ENCODE results near the gene GOLGA3.

DNA sequence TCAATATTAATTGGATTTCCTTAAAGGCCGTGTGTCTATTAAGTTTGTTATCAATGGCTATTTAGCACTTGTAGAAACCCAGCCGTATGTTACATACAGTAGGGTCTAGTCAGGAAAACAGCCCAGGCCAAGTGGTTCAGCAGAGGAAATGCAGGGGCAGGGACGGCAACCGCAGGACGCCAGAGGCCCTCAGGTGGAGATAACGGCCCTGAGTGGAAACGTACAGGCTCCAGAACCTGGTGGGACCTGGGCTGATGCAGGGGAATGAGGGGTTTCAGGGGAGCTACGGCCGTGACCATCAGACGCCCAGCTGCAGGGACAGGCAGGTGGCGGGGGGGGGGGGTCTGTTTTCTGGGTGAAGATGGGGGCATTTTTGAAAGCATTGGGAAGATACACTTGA is 63.3 kb downstream of the GOLGA3 start:
- TF ChIP-seq, protein P1, sequence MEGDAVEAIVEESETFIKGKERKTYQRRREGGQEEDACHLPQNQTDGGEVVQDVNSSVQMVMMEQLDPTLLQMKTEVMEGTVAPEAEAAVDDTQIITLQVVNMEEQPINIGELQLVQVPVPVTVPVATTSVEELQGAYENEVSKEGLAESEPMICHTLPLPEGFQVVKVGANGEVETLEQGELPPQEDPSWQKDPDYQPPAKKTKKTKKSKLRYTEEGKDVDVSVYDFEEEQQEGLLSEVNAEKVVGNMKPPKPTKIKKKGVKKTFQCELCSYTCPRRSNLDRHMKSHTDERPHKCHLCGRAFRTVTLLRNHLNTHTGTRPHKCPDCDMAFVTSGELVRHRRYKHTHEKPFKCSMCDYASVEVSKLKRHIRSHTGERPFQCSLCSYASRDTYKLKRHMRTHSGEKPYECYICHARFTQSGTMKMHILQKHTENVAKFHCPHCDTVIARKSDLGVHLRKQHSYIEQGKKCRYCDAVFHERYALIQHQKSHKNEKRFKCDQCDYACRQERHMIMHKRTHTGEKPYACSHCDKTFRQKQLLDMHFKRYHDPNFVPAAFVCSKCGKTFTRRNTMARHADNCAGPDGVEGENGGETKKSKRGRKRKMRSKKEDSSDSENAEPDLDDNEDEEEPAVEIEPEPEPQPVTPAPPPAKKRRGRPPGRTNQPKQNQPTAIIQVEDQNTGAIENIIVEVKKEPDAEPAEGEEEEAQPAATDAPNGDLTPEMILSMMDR (conservative IDR thresholded peaks at IDR 0.05; ENCODE audit: low read depth in 2 of 2): no peak
- TF ChIP-seq POLR2AphosphoS5 (IDR thresholded peaks at IDR 0.05; ENCODE audit: low read depth) (no peak), ZNF331 (CRISPR knock-in tag; IDR thresholded peaks at IDR 0.05; ENCODE audit: low read depth) (no peak), EZH2 (IDR thresholded peaks at IDR 0.05; ENCODE audit: low read depth, unreplicated experiment) (no peak), ZNF114 (CRISPR knock-in tag; IDR thresholded peaks at IDR 0.05) (no peak), EZH2phosphoT487 (IDR thresholded peaks at IDR 0.05; ENCODE audit: unreplicated experiment) (no peak), JUNB (IDR thresholded peaks at IDR 0.05; ENCODE audit: unreplicated experiment) (no peak), STAT1 (IDR thresholded peaks at IDR 0.05; ENCODE audit: unreplicated experiment) (no peak)
- TF ChIP-seq, protein P2, sequence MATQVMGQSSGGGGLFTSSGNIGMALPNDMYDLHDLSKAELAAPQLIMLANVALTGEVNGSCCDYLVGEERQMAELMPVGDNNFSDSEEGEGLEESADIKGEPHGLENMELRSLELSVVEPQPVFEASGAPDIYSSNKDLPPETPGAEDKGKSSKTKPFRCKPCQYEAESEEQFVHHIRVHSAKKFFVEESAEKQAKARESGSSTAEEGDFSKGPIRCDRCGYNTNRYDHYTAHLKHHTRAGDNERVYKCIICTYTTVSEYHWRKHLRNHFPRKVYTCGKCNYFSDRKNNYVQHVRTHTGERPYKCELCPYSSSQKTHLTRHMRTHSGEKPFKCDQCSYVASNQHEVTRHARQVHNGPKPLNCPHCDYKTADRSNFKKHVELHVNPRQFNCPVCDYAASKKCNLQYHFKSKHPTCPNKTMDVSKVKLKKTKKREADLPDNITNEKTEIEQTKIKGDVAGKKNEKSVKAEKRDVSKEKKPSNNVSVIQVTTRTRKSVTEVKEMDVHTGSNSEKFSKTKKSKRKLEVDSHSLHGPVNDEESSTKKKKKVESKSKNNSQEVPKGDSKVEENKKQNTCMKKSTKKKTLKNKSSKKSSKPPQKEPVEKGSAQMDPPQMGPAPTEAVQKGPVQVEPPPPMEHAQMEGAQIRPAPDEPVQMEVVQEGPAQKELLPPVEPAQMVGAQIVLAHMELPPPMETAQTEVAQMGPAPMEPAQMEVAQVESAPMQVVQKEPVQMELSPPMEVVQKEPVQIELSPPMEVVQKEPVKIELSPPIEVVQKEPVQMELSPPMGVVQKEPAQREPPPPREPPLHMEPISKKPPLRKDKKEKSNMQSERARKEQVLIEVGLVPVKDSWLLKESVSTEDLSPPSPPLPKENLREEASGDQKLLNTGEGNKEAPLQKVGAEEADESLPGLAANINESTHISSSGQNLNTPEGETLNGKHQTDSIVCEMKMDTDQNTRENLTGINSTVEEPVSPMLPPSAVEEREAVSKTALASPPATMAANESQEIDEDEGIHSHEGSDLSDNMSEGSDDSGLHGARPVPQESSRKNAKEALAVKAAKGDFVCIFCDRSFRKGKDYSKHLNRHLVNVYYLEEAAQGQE (IDR thresholded peaks at IDR 0.05; ENCODE audit: unreplicated experiment): no peak

Data from GM23338 (cell line).